ENCODE data around the gene PF4V1.

Gene PF4V1, protein sequence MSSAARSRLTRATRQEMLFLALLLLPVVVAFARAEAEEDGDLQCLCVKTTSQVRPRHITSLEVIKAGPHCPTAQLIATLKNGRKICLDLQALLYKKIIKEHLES

DNA sequence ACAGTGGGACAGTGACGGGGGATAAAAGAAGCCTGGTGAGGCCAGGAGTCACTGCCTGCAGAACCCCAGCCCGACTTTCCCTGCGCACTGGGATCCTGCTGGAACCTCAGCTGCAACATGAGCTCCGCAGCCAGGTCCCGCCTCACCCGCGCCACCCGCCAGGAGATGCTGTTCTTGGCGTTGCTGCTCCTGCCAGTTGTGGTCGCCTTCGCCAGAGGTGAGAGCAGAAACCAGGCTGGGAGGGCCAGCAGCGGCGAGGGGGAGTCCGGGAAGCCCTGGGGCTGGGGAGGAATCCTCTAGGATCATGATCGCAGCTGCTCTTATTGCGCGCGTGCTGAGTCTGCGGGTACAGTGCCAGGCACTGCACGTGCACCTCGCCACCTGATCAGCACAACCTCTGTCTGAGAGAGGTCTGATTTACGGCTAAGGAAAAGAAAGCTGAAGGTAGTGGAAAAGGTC is at the start of gene PF4V1:
Gene PF4V1, plus strand, starts transcription at position 51 of the 459 bp plus-strand sequence. Its CDS starts 67 bp downstream, at position 118.
- DNase-seq = no peak

DNA sequence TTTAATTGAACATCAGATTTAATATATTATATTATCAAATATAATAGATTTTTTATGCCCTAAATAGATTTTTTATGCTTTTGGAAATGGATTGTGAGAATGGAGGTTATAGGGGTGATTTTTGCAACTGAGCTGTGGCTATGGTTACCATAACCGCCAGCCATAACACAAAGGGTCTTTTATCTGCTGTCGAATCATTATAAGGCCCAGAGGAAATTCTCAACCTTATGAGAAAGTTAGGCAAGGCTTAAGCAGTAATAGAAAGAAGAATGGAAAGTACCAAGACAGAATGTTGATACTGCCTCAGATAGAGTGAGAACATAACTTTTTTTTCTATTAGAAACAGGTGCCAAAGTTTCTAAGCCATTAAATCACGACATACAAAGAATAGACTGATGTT is 42.9 kb upstream of the PF4V1 start:
- DNase-seq = no peak

DNA sequence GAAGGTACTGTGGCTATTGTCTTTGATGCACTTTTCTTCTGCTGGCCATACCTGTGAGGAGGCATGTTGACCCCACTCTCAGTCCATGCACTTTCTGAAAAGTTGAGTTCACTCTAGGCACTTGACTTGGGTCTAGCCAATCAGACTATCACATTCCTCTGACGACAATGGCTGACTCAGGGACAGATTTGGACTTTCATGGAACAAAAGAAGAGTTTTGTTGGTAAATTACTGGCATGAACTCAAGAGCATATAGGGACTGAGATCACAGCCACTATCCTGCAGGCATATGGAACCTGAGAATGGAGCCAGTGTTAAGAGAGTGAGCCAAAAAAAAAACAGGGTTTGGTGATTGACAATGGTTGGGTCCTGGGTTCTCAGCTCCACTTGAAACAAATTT is 41.3 kb upstream of the PF4V1 start:
- DNase-seq = no peak

DNA sequence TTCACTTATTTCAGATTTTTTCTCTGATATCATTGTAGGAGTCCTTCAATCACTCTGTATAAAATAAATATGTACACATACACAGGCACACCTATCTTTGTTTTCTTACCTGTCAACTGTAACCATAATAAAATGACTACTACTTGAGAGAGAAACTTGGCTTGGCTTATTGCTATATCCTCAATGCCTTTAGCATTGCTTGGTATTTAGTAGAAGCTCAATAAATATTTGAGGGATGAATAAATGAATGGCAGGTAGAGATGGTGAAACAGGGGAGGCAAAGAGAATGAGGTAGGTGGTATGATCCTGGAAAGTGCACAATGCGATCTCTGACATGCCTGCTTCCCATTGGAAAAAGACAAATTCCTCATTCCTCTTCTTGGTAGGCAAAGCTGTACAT is 38.4 kb upstream of the PF4V1 start:
- DNase-seq = no peak

DNA sequence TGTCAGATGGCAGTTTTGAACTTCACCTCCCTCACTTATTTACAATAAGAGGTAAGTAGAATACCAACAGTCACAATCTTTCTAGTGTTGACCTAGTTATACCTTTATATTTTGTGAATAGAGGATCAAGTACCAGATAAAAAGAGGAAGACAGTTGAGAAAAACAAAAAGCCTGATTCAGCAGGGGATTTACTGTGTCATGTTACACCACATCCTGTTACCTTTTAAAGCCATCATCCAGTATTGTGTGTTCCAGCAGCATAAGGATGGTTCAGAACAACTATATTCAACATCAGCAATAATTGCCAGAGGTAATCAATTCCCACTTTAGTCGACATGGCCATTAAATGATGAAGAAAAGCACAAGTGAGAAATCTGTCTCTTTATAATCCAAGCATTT is 38.0 kb upstream of the PF4V1 start:
- no peak for DNase-seq

DNA sequence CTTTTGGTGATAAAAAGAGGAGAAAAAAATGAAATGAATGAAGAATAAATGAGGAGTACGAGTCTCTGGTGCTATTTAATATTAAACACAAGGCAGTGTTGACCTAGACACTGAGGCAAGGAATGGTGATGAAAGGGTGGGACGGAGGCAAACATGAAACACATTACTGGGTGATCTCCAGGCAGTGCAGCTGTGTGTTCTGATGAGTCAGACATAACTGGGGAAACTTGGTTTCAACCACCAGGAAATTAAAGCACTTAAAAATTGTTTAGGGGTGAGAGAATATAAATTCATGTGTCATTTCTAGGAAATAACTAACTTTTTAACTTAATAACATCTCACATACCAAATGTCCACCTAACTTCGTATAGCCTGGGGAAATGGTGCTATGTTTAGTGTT is 36.3 kb upstream of the PF4V1 start:
- no peak for DNase-seq

DNA sequence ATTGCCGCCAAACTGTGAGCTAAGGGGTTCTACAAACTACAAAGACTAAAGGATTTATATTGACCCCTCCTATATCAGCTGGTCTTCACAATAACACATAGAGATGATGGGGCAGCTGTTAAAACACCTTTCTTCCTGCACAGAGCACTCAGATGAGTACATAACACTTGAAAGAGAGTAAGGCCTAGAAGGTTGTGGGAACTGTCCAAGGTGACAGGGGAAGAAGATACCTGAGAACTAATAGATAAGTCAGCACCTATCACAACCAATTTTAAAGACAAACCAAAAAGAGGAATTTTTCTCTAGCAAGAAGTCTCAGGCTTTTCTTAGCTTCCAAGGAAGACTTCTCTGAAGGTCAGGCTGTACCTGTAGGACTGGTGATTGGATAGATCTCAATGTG is 35.8 kb upstream of the PF4V1 start:
- DNase-seq = no peak

DNA sequence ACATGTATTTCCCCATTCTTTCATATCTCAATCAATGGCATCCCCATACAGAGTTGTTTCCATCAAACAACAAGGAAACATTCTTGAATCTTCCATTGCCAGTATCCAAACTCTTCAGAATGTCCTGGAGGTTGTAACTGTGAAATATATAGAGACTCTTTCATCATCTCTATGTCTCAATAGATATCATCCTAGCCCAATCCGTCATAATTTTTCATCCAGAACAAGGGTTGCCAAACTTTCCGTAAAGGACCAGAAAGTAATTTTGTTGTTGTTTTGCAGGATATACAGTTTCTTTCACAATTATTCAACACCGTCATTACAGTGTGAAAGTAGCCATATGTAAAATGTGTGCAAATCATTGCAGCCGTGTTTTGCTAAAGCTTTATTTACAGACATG is 31.8 kb upstream of the PF4V1 start:
- no peak for DNase-seq

DNA sequence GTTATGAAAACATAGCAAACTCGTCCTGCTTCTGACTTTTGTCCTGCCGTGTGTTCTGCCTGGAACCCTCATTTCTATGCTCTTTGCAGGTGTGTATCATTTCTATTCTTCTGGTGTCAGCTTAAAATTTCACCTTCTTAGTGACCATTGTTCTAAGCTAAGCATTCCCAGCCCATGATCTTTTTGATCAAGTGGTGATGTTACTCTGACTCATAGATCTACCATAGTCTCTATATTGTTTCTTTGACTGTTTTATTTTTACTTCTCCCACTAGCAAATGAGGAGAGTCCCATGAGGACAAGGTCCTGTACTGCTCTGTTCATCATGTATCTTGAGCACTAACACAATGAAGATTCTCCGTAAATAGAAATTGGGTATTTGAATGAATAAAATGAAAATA is 30.7 kb upstream of the PF4V1 start:
- DNase-seq = no peak

DNA sequence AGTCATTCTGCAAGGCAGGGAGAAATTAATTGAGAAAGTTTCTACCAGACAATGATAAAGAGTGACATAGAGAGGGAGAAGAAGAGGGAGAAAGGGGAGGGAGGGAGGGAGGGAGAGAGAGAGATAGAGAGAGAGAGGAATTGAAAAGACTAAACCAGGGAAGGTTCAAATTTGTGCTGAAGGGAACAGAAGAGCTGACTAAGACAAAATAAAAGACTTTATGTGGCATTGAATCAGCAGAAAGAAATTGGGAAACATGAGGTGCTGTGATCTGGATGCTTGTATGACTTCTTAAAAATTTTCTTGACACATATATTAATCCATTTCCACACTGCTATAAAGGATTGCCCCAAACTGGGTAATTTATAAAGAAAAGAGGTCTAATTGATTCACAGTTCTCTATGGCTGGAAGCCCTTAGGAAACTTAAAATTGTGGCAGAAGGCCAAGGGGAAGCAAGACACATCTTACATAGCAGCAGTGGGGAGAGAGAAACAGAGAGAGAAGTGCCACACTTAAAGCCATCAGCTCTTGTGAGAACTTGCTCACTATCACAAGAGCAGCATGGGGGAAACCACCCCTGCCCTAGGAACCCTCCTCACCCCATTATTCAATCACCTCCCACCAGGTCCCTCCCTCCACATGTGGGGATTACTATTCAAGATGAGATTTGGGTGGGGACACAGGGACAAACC is 30.1 kb upstream of the PF4V1 start:
- no peak for DNase-seq

DNA sequence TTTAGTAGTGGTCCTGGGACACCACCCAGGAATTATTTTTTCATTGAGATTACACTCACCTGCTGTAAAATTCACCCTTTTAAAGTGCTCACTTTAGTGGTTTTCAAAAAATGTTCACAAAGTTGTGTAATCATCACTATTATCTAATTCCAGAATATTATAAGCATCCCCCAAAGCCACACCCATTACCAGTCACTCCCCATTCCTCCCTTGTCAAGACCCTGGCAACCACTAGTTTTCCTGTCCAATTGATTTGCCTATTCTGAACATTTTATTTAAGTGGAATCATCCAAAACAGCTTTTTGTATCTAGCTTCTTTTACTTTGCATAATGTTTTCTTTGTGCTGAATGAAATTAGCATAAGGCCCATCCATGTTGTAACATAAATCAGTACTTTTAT is 29.3 kb upstream of the PF4V1 start:
- no peak for DNase-seq

DNA sequence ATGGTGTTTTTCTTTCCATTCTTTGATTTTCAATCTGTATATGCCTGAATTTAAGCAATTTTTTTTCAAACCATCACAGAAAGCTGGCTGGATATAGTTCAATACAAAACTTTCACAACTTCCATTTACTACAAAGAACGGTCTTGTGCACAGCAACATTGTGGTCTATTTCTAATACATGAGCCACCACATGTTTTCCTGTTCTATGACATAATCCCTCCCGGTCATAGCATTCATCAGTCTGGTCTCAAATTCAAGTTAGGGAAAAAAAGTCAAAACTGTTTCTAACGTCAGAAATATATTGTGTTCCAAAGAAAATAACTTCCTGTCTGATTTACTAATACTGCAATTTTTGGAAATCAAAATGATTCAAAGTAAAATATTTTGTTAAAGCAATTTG is 24.1 kb upstream of the PF4V1 start:
- DNase-seq = no peak

DNA sequence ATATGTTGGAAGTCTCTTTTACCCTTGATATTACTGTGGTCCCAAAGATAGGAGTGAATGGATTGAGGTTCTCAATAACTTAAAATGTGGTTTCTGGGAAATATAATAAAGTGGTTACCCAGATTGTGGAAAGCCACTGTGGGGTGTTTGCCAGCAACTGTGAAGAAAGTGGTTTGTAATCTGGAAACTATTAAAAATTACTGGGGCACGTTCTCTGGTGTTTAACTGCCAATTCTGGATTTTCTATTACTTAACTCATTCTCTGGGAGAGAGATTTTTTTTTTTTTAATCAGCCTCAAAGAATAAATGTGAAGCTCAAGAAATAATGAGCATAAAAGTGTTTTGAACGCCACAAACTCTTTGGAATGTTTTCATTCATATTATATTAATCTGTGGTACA is 21.5 kb upstream of the PF4V1 start:
- DNase-seq = no peak

DNA sequence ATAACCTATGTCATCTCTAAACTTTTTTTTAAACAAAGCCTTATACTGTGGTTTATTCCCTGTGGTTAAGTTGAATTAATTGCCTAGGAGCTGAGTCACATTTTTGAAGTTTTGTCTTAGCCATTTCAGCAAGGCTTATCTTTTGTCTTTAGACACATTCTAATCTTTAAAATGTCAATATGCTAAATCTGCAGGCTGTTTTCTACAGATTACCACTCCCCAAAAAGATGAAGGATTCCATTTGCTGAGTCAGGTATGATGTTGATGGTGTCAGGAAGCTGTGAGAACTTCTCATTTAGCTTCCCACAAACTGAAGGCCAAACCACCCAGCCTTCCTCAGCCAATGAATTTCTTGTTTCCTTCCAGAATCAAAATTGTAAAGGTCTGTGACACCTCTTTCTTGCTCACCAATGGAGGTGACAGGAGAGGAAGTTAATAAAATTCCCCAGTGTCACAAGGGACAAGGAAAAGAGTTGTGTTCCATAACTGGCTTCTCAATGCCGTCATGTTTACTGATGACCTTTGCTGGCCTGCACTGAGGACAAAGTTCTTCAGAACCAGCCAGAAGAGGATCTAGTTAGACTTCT is 20.4 kb upstream of the PF4V1 start:
- no peak for DNase-seq

DNA sequence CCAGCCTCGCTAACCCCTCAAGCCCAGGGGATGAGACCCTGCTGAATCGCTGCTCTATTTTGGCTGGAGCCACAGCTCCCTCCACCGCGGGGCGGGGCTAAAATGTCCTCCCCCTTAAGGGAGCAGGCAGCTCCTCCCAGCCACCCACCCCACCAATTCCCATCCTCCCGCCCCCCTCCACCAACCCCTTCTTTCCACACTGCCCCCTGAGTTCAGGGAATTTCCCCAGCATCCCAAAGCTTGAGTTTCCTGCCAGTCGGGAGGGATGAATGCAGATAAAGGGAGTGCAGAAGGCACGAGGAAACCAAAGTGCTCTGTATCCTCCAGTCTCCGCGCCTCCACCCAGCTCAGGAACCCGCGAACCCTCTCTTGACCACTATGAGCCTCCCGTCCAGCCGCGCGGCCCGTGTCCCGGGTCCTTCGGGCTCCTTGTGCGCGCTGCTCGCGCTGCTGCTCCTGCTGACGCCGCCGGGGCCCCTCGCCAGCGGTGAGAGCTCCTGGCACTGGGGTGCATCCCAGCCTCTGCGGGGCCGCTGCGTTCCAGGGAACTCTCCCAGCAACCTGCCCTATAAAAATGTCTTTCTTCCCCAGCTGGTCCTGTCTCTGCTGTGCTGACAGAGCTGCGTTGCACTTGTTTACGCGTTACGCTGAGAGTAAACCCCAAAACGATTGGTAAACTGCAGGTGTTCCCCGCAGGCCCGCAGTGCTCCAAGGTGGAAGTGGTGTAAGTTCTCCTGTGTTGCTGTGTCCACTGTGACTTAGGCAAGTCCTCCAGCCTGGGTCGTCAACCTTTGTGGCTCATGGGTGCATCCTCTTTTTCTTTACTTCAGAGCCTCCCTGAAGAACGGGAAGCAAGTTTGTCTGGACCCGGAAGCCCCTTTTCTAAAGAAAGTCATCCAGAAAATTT is 16.5 kb upstream of the PF4V1 start, which contains the start of gene CXCL6:
Gene CXCL6, plus strand, starts transcription at position 306 of the 907 bp plus-strand sequence. Its CDS starts 73 bp downstream, at position 379.
- DNase-seq = no peak

DNA sequence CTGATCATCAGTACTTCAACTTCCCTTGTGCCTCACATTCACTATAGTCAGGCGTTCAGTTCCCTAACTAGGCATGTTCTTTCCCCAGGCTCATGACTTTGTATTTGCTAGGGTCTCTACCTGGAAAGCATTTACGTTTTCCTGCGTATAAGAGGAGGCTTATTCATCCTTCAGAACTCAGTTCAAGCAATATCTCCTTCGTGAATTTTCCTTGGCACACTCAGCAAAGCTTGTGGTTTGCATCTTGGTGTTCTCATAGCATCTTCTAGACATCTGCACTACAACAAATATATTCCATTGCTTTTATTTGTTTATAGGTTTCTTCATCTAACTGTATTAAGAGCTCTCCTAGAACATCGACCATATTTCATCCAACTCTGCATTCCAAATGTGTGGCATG is 14.0 kb upstream of the PF4V1 start:
- no peak for DNase-seq

DNA sequence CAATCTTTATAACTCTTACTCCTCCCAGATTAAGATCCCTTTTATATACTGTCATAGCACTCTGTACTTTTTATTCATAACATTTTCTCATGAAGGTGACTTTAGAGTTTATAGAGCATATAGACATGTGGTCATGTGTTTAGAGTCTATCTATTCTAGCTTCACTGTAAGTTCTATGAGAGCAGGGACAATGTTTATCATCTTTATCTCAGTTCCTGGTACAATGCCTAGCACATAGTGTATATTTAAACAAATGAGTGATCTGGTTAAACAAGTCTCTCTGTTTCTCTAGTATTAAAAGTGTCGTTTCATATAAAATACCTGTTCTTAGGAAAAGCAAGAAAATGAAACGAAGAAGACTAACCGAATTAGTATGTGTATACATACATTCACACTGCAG is 13.4 kb upstream of the PF4V1 start:
- no peak for DNase-seq

DNA sequence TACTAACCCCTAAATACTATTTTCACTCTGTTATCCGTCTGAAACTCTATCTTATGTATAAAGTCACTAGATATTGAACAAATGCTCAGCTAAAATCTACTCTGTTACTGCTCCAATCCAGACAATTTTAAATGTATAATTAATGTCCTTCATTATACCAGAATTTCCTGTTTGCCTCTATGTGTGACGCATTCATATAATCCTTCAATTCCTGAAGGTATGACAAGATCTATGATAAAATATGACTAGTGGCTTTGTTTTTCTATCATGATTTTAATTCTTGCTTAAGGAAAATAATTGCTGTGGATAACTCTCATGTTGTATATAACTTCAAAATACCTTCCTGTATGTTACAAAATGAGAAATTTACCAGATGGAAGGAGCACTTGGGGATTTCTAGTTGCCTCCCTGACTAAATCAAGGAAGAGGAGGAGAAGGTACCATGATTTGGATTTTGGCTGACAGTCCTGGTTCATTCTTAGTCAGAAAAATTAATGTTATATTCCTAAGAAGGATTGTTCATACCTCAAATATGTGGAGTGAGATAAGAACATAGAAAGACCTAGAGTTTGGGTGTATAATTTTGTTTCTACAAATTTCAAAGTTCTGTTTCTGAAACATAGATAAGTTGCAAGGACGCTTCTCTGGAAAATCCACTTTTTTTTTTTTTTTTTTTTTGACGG is 11.7 kb upstream of the PF4V1 start:
- no peak for DNase-seq

DNA sequence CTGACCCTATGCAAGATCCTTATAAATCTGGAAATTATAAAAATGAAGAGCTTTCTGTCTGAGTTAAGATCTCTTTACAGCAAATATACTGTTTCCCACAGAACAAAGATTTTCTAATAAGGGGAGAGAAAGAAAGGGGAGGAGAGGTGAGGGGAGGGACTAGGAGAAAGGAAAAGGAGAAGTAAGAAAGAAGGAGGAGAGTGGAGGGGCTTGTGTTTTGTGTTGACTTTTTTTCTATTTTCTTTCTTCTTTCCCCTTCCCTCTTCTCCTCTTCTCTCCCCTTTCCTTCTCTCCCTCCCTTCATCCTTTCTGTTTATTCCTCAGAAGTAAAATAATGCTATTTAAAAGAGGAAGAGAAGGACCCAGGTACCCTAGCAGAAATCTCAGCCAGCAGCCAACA is 10.4 kb upstream of the PF4V1 start:
- DNase-seq = no peak

DNA sequence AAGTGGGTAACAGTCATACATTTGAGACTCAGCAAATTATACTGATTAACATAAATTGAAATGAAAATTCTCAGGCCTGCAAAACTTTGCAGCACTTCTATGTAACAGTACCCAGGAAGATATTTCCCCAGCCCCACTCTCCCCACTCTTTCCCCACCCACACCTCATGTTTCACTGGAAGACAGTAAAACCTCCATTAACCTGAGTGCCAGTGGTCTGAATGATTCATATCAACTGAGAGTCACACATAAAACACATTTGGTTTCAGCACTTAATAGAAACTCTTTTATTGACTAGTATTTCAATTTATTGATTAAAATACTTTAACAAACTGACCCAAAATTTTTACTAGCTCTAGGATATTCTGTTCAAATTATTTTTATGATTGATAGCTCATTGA is 9.7 kb upstream of the PF4V1 start:
- no peak for DNase-seq

DNA sequence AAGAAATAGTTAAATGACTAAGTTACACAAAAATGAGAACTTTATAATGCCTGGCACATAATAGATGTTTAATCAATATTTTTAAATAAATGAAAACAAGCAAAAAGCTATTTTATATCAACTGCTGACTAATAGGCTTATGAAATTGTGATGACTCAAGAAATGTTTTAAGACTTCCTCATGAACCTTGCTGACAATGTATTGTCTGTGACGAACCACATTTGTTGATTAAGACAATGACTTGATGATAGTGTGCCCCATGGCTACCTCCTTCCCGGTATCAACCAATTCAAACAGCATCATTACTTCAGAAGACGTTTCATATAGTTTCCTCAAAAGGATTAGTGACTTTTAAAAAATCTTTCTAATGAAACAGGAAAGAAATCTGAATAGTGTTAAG is 8.8 kb upstream of the PF4V1 start:
- no peak for DNase-seq

DNA sequence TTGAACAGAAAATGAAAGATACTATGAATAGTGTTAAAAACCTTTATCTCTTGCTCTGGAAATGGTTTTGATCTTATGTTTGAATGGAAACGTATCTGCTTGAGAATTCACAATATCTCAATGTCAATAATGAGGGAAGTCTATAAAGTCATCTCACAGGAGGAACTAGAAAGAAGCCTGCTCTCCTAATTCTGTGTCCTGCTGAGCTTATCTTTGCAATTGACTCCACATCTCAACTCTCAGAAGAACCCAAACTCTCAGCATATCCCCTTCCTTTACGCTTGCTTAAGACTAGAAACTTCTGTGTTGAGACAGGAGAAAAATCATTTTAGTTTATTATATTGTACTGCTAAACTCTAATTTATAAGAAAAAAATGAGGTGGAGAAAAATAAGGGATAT is 8.3 kb upstream of the PF4V1 start:
- no peak for DNase-seq

All from activated effector memory CD4-positive, alpha-beta T cell treated with anti-CD3 and anti-CD28 coated beads, Interleukin-2, amount 50 U/mL, for 16 hours (primary cell).